ENCODE results near the gene UBFD1. TPM values are rescaled to one million over a fixed set of nuclear protein-coding genes. Genes with fewer than 3 reads are reported as not detected.

Gene UBFD1
- total RNA-seq, 1 experiment from 2014 or later: 98.2 TPM

Other genes with a start within 250 kb of the UBFD1 start
- 38.3 and 40.7 TPM in 2 replicates for gene COG7, start 104.5 kb upstream of the UBFD1 start, total RNA-seq (2021)
- 68.5 and 85.1 TPM in 2 replicates for gene GGA2, start 47.2 kb upstream of the UBFD1 start, total RNA-seq (2021)
- gene EARS2, start 377 bp upstream of the UBFD1 start, total RNA-seq (2021): 34.9 and 43.3 TPM in 2 replicates
- 125 and 136 TPM in 2 replicates for gene NDUFAB1, start 38.6 kb downstream of the UBFD1 start, total RNA-seq (2021)
- 15.1 and 19.1 TPM in 2 replicates for gene PALB2, start 83.6 kb downstream of the UBFD1 start, total RNA-seq (2021)
- gene DCTN5, start 83.7 kb downstream of the UBFD1 start, total RNA-seq (2021): 52.9 and 84.8 TPM in 2 replicates
- gene PLK1, start 121.2 kb downstream of the UBFD1 start, total RNA-seq (2021): 169 and 213 TPM in 2 replicates
- gene ERN2, start 155.5 kb downstream of the UBFD1 start, total RNA-seq (2021): 3.4 and 3.9 TPM in 2 replicates
- gene CHP2, start 197.3 kb downstream of the UBFD1 start, total RNA-seq (2021): not detected in 2 replicates

Measured in PC-9 (cell line).